ENCODE measurements around the gene RHEBL1. TPM values are rescaled to one million over a fixed set of nuclear protein-coding genes. Genes with fewer than 3 reads are reported as not detected.

RHEBL1 gene
- total RNA-seq, 1 experiment from 2014 or later, result 9.0 TPM

GRCh38 chr12:49060237-49061156, 9.3 kb downstream of the RHEBL1 start, which contains the start of gene KMT2D (continued):
- TF ChIP-seq GABPB1 (CRISPR knock-in tag; IDR thresholded peaks at IDR 0.05) (peak; percentile 74), GTF2I (CRISPR knock-in tag; conservative IDR thresholded peaks at IDR 0.05) (no peak), ZNF121 (CRISPR knock-in tag; IDR thresholded peaks at IDR 0.05) (no peak), ZNF671 (CRISPR knock-in tag; IDR thresholded peaks at IDR 0.05) (no peak), GRHL2 (CRISPR knock-in tag; IDR thresholded peaks at IDR 0.05; ENCODE audit: insufficient replicate concordance, severe bottlenecking) (no peak), ATF2 (CRISPR knock-in tag; IDR thresholded peaks at IDR 0.05; ENCODE audit: borderline replicate concordance, low read depth) (no peak), STAT6 (CRISPR knock-in tag; conservative IDR thresholded peaks at IDR 0.05; ENCODE audit: low read depth) (no peak; the same call in 1 of the 2 replicates), TP53 (CRISPR knock-in tag; IDR thresholded peaks at IDR 0.05) (peak; percentile 84; the same call in 1 of the 2 replicates), ZNF138 (CRISPR knock-in tag; conservative IDR thresholded peaks at IDR 0.05) (no peak), TEAD1 (CRISPR knock-in tag; IDR thresholded peaks at IDR 0.05) (0 out of 2 replicates have a peak, but pooled peaks have one; percentile 22), NFATC4 (CRISPR knock-in tag; IDR thresholded peaks at IDR 0.05) (no peak), MXD4 (CRISPR knock-in tag; IDR thresholded peaks at IDR 0.05; ENCODE audit: borderline replicate concordance) (no peak), FOXP1 (CRISPR knock-in tag; IDR thresholded peaks at IDR 0.05; ENCODE audit: borderline replicate concordance) (peak; percentile 88), NR3C1 (CRISPR knock-in tag; conservative IDR thresholded peaks at IDR 0.05; ENCODE audit: low read depth) (no peak), MYBL2 (CRISPR knock-in tag; IDR thresholded peaks at IDR 0.05) (peak; percentile 93), CBFB (CRISPR knock-in tag; IDR thresholded peaks at IDR 0.05; ENCODE audit: low read depth) (no peak), ZNF423 (CRISPR knock-in tag; IDR thresholded peaks at IDR 0.05) (peak; percentile 19; the same call in 1 of the 2 replicates), ZNF425 (CRISPR knock-in tag; conservative IDR thresholded peaks at IDR 0.05) (no peak), CREM (CRISPR knock-in tag; IDR thresholded peaks at IDR 0.05) (peak; percentile 85; the same call in 1 of the 2 replicates), JUN (CRISPR knock-in tag; IDR thresholded peaks at IDR 0.05) (0 out of 2 replicates have a peak, but pooled peaks have one; percentile 7), SP1 (CRISPR knock-in tag; conservative IDR thresholded peaks at IDR 0.05) (peak; percentile 83; the same call in 1 of the 2 replicates), NFE2L1 (CRISPR knock-in tag; IDR thresholded peaks at IDR 0.05) (peak; percentile 98), ZBTB21 (CRISPR knock-in tag; IDR thresholded peaks at IDR 0.05; ENCODE audit: borderline replicate concordance) (peak; percentile 64; the same call in 1 of the 2 replicates)
- TF ChIP-seq, protein P1, sequence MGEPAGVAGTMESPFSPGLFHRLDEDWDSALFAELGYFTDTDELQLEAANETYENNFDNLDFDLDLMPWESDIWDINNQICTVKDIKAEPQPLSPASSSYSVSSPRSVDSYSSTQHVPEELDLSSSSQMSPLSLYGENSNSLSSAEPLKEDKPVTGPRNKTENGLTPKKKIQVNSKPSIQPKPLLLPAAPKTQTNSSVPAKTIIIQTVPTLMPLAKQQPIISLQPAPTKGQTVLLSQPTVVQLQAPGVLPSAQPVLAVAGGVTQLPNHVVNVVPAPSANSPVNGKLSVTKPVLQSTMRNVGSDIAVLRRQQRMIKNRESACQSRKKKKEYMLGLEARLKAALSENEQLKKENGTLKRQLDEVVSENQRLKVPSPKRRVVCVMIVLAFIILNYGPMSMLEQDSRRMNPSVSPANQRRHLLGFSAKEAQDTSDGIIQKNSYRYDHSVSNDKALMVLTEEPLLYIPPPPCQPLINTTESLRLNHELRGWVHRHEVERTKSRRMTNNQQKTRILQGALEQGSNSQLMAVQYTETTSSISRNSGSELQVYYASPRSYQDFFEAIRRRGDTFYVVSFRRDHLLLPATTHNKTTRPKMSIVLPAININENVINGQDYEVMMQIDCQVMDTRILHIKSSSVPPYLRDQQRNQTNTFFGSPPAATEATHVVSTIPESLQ (CRISPR knock-in tag; IDR thresholded peaks at IDR 0.05), result no peak; the same call in 1 of the 2 replicates
- TF ChIP-seq, protein P2, sequence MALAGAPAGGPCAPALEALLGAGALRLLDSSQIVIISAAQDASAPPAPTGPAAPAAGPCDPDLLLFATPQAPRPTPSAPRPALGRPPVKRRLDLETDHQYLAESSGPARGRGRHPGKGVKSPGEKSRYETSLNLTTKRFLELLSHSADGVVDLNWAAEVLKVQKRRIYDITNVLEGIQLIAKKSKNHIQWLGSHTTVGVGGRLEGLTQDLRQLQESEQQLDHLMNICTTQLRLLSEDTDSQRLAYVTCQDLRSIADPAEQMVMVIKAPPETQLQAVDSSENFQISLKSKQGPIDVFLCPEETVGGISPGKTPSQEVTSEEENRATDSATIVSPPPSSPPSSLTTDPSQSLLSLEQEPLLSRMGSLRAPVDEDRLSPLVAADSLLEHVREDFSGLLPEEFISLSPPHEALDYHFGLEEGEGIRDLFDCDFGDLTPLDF (CRISPR knock-in tag; IDR thresholded peaks at IDR 0.05), result 0 out of 2 replicates have a peak, but pooled peaks have one; percentile 28
- TF ChIP-seq, protein P3, sequence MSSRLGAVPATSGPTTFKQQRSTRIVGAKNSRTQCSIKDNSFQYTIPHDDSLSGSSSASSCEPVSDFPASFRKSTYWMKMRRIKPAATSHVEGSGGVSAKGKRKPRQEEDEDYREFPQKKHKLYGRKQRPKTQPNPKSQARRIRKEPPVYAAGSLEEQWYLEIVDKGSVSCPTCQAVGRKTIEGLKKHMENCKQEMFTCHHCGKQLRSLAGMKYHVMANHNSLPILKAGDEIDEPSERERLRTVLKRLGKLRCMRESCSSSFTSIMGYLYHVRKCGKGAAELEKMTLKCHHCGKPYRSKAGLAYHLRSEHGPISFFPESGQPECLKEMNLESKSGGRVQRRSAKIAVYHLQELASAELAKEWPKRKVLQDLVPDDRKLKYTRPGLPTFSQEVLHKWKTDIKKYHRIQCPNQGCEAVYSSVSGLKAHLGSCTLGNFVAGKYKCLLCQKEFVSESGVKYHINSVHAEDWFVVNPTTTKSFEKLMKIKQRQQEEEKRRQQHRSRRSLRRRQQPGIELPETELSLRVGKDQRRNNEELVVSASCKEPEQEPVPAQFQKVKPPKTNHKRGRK (CRISPR knock-in tag; IDR thresholded peaks at IDR 0.05; ENCODE audit: borderline replicate concordance), result peak; percentile 59; the same call in 1 of the 2 replicates
